Body of pancreas (tissue), 4 donors: ENCODE data around the gene GPR75.

ENCODE experiments used
- CTCF ChIP-seq, 7 experiments: fragments of 450-650 bp in 4 of 7; fragments of 200-600 bp in 3 of 7; sonication (generic) in 3 of 7; IDR thresholded peaks; one replicate each; pipeline ENCODE4 v1.5.1; 2016 to 2019; ENCODE audit warnings: antibody characterized with exemption in 7 of 7
- POLR2A ChIP-seq, 3 donors: fragments of 450-650 bp; IDR thresholded peaks; one replicate each; pipeline ENCODE4 v1.6.1; 2016; ENCODE audit warnings: antibody characterized with exemption in 3 of 3, mild to moderate bottlenecking in 2 of 3

- TF ChIP-seq CTCF (IDR thresholded peaks at IDR 0.05) (no peak), POLR2A (IDR thresholded peaks at IDR 0.05) (no peak)
These were observed 22.2 kb upstream of the GPR75 start for GRCh38 chr2:53881986-53882385.
